MV-4-11 (cell line): ENCODE data around the gene ARMC9.
"Not testable (repeated sequence)": the region's sequence is repeated elsewhere in the genome, so short reads cannot be mapped to it uniquely, and the experiment has no call there.

Experiments
- DNase-seq: peaks from one replicate; lab custom pipeline; 2025; lab: John Stamatoyannopoulos, UW

ARMC9 gene

GRCh38 chr2:231183851-231184250 is 14.6 kb upstream of the ARMC9 start:
- no peak for DNase-seq

GRCh38 chr2:231184319-231184718 is 14.1 kb upstream of the ARMC9 start:
- no peak for DNase-seq

- DNase-seq = no peak
These were observed 13.2 kb upstream of the ARMC9 start for GRCh38 chr2:231185050-231185725.

- DNase-seq = no peak
These were observed 12.5 kb upstream of the ARMC9 start for GRCh38 chr2:231185886-231186285.

- DNase-seq = no peak
These were observed 12.1 kb upstream of the ARMC9 start for GRCh38 chr2:231186325-231186724.

GRCh38 chr2:231187736-231188505 is 10.5 kb upstream of the ARMC9 start:
- no peak for DNase-seq

GRCh38 chr2:231188506-231189170 is 9.8 kb upstream of the ARMC9 start:
- DNase-seq = no peak

GRCh38 chr2:231189171-231189530 is 9.3 kb upstream of the ARMC9 start:
- no peak for DNase-seq

- DNase-seq = no peak
These were observed 8.6 kb upstream of the ARMC9 start for GRCh38 chr2:231189571-231190495.

GRCh38 chr2:231190531-231191197 is 7.8 kb upstream of the ARMC9 start:
- DNase-seq = no peak

GRCh38 chr2:231191896-231192872 is 6.2 kb upstream of the ARMC9 start:
- peak; percentile 70 for DNase-seq

- no peak for DNase-seq
These were observed 5.2 kb upstream of the ARMC9 start for GRCh38 chr2:231193216-231193615.

GRCh38 chr2:231196592-231196991 is 1.8 kb upstream of the ARMC9 start:
- no peak for DNase-seq

- not testable (repeated sequence) for DNase-seq
These were observed 1.2 kb upstream of the ARMC9 start for GRCh38 chr2:231197196-231197595.

GRCh38 chr2:231197706-231198290 is 633 bp upstream of the ARMC9 start:
- DNase-seq = no peak

- no peak for DNase-seq
These were observed 788 bp downstream of the ARMC9 start for GRCh38 chr2:231199219-231199618.

GRCh38 chr2:231200805-231201474 is 2.5 kb downstream of the ARMC9 start:
- DNase-seq = no peak

GRCh38 chr2:231201475-231201814 is 3.0 kb downstream of the ARMC9 start:
- DNase-seq = no peak

- DNase-seq = no peak
These were observed 4.7 kb downstream of the ARMC9 start for GRCh38 chr2:231203087-231203486.
